ENCODE results near the gene STX1B.

The STX1B gene

DNA sequence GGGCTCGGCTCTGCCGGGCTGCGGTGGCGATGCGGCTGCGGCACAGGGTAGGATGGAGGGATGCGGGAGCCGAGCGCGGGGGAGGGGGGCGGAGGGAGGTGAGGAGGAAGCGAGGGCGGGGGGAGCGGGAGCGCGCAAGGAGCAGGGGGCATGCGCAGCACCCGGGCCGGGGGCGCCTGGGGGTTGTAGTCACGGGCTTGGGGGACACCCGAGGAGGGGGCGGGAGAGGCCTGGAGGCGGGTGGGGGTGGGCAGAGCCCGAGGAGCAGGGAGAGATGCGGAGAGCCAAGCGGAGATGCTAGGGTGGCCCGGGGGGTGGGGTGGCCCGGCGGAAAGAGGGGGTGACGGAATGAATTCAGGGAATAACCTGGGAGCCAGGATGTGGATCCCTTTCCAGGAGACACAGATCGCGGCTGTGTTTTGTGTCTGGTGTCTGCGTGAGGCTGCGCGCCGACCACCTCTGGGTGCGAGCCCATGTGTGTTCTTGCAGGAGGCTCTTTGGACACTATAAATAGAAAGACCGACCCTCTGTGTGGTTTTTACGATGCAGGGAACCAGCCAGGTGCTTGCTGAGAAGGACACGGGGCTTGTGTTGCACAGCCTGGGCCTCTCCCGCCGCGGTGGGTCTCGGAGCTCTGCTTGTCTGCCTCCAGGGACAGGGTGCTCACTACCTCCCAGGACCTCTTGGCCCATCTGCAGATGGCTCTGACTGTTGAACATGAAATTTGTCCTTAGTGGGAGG is at the start of gene STX1B:
Gene STX1B (minus strand): TSS at position 54 of the 741 bp plus-strand sequence. CDS start 242 bp downstream, outside the sequence.
- H3K9ac ChIP-seq (ENCODE audit: low read depth, low read length, poor library complexity, severe bottlenecking) = peak within 1 kb of the TSS; percentile 47
- TF ChIP-seq EZH2phosphoT487 (IDR thresholded peaks at IDR 0.05; ENCODE audit: borderline replicate concordance) = no peak
- TF ChIP-seq, protein P1, sequence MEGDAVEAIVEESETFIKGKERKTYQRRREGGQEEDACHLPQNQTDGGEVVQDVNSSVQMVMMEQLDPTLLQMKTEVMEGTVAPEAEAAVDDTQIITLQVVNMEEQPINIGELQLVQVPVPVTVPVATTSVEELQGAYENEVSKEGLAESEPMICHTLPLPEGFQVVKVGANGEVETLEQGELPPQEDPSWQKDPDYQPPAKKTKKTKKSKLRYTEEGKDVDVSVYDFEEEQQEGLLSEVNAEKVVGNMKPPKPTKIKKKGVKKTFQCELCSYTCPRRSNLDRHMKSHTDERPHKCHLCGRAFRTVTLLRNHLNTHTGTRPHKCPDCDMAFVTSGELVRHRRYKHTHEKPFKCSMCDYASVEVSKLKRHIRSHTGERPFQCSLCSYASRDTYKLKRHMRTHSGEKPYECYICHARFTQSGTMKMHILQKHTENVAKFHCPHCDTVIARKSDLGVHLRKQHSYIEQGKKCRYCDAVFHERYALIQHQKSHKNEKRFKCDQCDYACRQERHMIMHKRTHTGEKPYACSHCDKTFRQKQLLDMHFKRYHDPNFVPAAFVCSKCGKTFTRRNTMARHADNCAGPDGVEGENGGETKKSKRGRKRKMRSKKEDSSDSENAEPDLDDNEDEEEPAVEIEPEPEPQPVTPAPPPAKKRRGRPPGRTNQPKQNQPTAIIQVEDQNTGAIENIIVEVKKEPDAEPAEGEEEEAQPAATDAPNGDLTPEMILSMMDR (conservative IDR thresholded peaks at IDR 0.05; ENCODE audit: low read length) = no peak
- peak within 1 kb of the TSS; percentile 71 for H3K4me2 ChIP-seq (ENCODE audit: low read depth, low read length, poor library complexity, severe bottlenecking)
- no peaks in the 10 kb centered on the region for H4K20me1 ChIP-seq (ENCODE audit: insufficient read depth, low read length, poor library complexity, severe bottlenecking)
- H3K4me1 ChIP-seq (ENCODE audit: insufficient read depth, low read length, poor library complexity, severe bottlenecking) = peaks cover 5% of the 10 kb centered on the region
- H3K36me3 ChIP-seq (ENCODE audit: insufficient read depth, low read length) = no peaks in the 10 kb centered on the region
- no peaks in the 10 kb centered on the region for H3K9me2 ChIP-seq (replicated peaks; ENCODE audit: low read depth, low read length)
- peak within 1 kb of the TSS; percentile 70 for H3K4me3 ChIP-seq (ENCODE audit: low read length, poor library complexity, severe bottlenecking)
- no peaks in the 10 kb centered on the region for H3K9me3 ChIP-seq (ENCODE audit: insufficient read depth, low read depth, low read length)
- no peaks in the 10 kb centered on the region for H3K27me3 ChIP-seq (ENCODE audit: insufficient read depth, low read length, poor library complexity, severe bottlenecking)
- H3K79me2 ChIP-seq (ENCODE audit: insufficient read depth, low read length) = no peaks in the 10 kb centered on the region
- H3F3A ChIP-seq (ENCODE audit: low read depth) = no peaks in the 10 kb centered on the region
- H2AFZ ChIP-seq (ENCODE audit: low read length) = peak within 1 kb of the TSS; percentile 95

DNA sequence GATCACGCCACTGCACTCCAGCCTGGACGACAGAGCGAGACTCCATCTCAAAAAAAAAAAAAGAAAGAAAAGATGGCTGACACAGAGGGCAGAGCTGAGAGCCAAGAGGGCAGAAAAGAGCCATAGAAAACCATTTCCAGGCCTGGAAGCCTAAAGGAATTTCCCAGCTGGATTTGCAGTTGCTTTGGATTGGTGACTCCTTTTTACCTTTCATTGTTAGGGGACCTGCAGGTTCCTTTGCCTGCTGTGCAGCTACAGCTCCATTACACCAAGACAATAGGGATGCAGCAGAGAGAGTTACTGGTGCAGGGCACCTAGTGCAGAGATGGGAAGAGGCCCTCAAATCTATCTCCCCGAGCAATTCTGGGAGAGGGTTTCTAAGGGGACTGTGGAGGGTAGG is 45.2 kb upstream of the STX1B start:
- Histone ChIP-seq H3K9me2 (replicated peaks; ENCODE audit: low read depth, low read length) (no peaks in the 10 kb centered on the region), H4K20me1 (ENCODE audit: insufficient read depth, low read length, poor library complexity, severe bottlenecking) (no peaks in the 10 kb centered on the region), H3F3A (ENCODE audit: low read depth) (no peaks in the 10 kb centered on the region), H3K4me2 (ENCODE audit: low read depth, low read length, poor library complexity, severe bottlenecking) (no peak overlapping the region), H3K4me3 (ENCODE audit: low read length, poor library complexity, severe bottlenecking) (no peak overlapping the region), H3K9ac (ENCODE audit: low read depth, low read length, poor library complexity, severe bottlenecking) (no peak overlapping the region), H3K27me3 (ENCODE audit: insufficient read depth, low read length, poor library complexity, severe bottlenecking) (no peaks in the 10 kb centered on the region), H2AFZ (ENCODE audit: low read length) (no peak overlapping the region), H3K36me3 (ENCODE audit: insufficient read depth, low read length) (peaks cover 11% of the 10 kb centered on the region; the same call in 1 of the 2 replicates), H3K9me3 (ENCODE audit: insufficient read depth, low read depth, low read length) (no peaks in the 10 kb centered on the region), H3K4me1 (ENCODE audit: insufficient read depth, low read length, poor library complexity, severe bottlenecking) (no peaks in the 10 kb centered on the region), H3K79me2 (ENCODE audit: insufficient read depth, low read length) (no peaks in the 10 kb centered on the region)
- TF ChIP-seq EZH2phosphoT487 (IDR thresholded peaks at IDR 0.05; ENCODE audit: borderline replicate concordance) = no peak
- TF ChIP-seq, protein P1 (conservative IDR thresholded peaks at IDR 0.05; ENCODE audit: low read length) = no peak

DNA sequence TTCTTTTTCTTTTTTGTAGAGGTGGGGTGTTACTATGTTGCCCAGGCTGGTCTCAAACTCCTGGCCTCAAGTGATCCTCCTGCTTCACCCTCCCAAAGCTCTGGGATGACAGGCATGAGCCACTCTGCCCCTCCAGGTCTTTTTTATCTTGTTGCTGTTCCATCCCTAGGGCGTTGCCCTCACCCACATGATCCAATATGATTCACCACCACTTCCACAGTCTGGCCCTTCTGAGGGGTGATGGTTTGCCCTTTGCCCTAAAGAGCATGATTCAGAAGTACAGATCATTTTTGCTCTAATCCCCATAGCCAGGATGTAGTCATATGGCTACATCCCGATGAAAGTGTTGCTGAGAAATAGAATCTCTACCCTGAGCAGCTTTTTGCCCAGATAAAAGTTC is 41.7 kb upstream of the STX1B start:
- Histone ChIP-seq H4K20me1 (ENCODE audit: insufficient read depth, low read length, poor library complexity, severe bottlenecking) (no peaks in the 10 kb centered on the region), H3K9me3 (ENCODE audit: insufficient read depth, low read depth, low read length) (no peaks in the 10 kb centered on the region), H3K9me2 (replicated peaks; ENCODE audit: low read depth, low read length) (no peaks in the 10 kb centered on the region), H3K9ac (ENCODE audit: low read depth, low read length, poor library complexity, severe bottlenecking) (no peak overlapping the region), H3K4me2 (ENCODE audit: low read depth, low read length, poor library complexity, severe bottlenecking) (no peak overlapping the region), H3F3A (ENCODE audit: low read depth) (no peaks in the 10 kb centered on the region), H3K4me3 (ENCODE audit: low read length, poor library complexity, severe bottlenecking) (no peak overlapping the region), H3K36me3 (ENCODE audit: insufficient read depth, low read length) (no peaks in the 10 kb centered on the region), H3K4me1 (ENCODE audit: insufficient read depth, low read length, poor library complexity, severe bottlenecking) (no peaks in the 10 kb centered on the region), H3K79me2 (ENCODE audit: insufficient read depth, low read length) (no peaks in the 10 kb centered on the region), H2AFZ (ENCODE audit: low read length) (no peak overlapping the region), H3K27me3 (ENCODE audit: insufficient read depth, low read length, poor library complexity, severe bottlenecking) (no peaks in the 10 kb centered on the region)
- TF ChIP-seq, protein P1 (conservative IDR thresholded peaks at IDR 0.05; ENCODE audit: low read length) = no peak
- TF ChIP-seq EZH2phosphoT487 (IDR thresholded peaks at IDR 0.05; ENCODE audit: borderline replicate concordance) = no peak
